Dermis microvascular lymphatic vessel endothelial cell (primary cell): ENCODE measurements around the gene DYNLT3. TPM values are rescaled to one million over a fixed set of nuclear protein-coding genes. Genes with fewer than 3 reads are reported as not detected.

ENCODE experiments used
- DNase-seq, 2 donors: peaks; one replicate each; pipeline versions ENCODE4 v3.0.0 to v3.0.0-alpha.2; 2010; ENCODE audit warnings: low read depth in 2 of 2
- total RNA-seq: library from RNA; depleted of rRNA; stranded (reverse); fragments of >200 nt; gene quantifications from 2 replicates; pipeline ENCODE4 v1.2.1, GENCODE V29; 2014

Gene DYNLT3, protein sequence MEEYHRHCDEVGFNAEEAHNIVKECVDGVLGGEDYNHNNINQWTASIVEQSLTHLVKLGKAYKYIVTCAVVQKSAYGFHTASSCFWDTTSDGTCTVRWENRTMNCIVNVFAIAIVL
- 24.4 and 25.2 TPM in 2 replicates for total RNA-seq

DNA sequence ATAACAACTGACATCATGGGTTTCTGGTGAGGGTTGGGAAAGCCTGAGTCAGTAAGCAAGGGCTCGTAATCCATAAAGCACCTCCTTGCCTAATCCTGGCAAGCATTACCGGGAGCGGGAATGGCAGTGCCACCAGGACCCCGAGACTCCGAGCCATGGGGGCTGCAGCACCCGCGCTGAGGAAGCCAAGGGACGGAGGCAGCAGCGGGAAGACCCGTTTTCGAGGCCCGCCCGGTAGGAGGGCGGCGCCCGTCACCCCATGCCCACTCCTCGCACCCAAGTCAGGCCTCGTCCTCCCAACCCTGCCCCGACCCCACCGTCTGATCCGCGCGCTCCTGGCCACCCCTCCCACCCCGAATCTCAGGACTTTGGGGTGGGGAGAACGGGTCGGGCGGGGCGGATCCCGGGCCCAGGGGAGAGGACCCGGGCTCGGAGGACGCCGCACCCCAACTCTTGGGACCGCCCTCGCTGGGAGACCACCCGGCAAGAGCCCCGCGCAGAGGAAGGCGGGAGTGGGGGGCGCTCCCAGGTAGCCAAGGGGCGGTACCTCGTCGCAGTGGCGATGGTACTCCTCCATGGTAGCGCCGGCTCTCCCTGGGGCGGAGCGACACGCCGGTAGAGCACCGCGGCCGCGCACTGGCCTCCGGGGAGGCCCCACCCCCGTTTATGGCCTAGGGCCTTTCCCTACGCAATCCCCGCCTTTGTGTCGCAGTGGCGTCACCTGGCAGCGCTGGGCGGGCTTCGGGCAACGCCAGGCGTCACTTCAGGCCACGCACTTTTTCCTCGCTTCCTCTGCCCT, at the start of gene DYNLT3:
DYNLT3 (minus strand) TSS at position 638 of the 799 bp plus-strand sequence; CDS start at position 577, 61 bp downstream.
- peak; percentile 62 to 77 for DNase-seq

DNA sequence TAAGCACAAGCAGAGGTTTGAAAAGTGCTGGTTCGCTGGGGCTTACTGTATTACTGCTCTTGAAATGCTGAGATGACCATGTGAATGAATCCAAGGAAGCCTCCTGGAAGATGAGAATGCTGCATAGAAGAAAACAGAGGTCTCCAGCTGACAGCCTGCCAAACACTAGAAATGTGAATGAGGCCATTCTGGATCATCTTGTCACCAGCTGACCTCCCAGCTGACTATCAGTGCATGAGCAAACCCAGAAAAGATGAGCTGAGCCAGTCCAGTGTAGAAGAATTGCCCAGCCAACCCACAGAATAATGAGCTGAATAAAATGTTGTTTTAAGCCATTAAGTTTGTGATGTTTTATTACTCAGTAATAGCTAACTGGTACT, 49.1 kb upstream of the DYNLT3 start:
- DNase-seq: no peak

DNA sequence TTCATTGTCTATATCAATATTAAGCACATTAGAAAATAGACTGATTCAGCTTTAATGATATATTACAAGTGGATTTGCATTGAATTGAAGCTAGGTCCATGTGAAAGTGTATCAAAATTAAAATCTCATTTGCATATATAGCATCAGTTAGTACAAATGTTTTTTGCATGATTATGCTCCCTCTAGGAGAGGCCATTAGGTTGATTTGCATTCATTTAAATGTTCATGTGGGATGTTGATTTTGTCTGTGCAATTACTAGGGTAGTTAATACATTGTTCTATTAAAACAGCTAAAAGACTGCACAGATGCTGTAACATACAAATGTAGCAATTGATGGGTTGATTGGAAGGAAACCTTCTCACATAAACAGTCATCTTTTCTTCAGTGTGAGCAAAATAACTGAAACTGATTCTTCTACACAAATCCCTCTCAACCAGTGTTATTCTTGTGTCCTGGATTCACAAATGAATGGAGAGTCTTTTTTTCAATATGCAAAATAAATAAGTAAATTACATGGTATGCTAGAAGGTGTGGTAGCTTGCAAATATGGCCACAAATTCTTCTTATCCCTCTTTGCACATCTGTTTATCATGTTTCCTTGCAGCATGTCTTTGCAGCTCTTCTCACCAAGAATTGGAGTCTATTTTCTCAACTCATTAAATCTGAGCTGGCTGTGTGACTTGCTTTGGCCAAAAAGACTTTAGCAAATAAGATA, 48.6 kb upstream of the DYNLT3 start:
- DNase-seq: no peak

DNA sequence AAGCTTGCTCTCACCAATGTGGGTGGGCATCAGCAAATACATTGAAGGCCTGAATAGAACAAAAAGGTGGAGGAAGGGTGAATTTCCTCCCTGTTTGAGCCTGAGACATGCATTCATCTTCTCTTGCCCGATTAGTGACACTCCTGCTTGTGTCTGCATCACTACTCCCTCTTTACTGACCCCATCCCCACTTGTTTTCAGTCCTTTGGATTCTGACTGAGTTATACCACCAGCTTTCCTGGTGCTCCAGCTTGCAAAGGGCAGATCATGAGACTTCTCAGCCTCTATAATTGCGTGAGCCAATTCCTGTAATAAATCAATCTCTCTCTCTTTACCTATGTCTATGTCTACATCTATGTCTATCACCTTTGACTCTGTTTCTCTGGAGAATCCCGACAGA, 47.4 kb upstream of the DYNLT3 start:
- no peak for DNase-seq

DNA sequence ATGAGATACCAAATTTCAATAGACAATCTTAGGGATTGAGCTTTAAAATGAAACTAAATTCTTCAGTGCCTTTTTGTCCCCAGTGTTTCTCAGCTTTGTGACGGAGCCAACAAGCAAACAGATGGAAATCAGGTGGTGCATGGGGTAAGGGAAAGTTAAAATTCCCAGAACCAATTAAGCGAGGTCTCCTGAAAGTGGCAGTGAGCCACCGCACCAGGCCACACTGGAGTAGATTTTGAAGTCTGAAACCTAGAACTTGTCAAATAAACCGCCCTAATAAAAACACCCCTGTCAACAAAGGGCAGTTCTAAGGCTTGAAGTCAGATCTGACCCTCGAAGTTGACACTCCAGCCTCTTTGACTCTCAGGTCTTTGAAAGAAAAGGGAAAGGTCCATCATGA, 40.6 kb upstream of the DYNLT3 start:
- no peak for DNase-seq

DNA sequence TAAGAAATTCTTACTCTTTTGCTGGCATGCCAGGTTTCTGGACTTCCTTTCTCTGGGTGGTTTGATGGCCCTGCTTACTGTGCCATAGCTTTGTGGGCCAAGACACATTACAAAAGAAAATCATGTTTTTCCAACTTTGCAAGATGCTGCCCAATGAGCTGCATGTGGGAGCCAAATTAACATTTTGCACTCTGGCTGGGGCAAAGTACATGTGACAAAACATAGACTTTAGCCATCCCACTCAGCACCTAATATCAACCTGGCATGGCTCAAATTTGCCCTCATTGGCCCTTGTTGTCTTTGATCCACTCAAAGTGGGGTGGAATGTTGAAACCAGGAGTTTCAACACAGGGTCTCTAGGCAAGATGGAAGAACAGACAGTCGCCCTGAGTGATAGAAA, 40.0 kb upstream of the DYNLT3 start:
- no peak for DNase-seq

DNA sequence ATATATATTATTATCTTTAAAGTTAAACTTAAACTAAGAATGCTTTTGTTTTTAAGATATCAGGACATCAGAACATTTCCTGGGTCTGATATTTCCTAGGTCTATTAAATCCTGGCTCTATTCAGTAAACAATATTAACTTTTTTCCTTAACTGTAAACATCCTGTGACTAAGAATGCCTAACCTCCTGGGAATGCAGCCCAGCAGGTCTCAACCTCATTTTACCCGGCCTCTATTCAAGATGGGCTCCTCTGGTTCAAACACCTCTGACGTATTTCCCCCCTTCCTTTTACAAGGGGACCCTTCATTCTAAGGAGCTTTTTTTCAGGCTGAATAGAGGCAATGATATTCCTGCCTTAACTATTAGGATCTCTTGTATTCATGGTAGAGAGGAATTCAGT, 35.8 kb upstream of the DYNLT3 start:
- no peak for DNase-seq

DNA sequence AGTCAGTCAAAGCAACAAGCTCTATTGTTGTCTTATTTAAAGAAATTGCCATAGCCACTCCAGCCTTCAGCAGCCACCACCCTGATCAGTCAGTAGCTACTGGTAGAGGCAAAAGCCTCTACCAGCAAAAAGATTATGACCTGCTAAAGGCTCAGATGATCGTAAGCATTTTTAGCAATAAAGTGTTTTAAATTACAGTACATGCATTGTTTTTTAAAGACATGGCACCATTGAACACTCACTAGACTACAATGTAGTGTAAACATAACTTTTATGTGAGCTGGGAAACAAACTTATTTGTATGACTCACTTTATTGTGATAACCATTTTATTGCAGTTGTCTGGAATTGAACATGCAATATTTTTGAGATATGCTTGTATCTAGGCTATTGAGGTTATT, 32.3 kb upstream of the DYNLT3 start:
- DNase-seq: no peak

DNA sequence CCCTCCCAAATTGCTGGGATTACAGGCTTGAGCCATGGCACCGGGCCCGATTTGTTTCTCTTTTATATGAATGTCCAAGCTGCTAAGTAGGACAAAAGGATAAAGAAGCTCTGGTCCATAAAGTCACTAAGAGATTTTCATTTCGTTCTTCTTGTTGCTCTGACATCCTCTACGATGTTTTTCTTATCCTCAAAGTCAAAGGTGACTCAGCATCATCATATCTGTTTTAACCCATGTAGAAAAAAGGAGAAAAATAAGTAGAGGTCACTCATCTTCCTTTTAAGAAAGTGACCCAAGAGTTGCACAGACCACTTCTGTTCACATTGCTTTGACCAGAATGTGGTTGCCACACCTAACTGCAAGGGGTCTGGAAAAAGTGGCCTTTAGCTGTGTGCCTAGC, 29.3 kb upstream of the DYNLT3 start:
- no peak for DNase-seq

DNA sequence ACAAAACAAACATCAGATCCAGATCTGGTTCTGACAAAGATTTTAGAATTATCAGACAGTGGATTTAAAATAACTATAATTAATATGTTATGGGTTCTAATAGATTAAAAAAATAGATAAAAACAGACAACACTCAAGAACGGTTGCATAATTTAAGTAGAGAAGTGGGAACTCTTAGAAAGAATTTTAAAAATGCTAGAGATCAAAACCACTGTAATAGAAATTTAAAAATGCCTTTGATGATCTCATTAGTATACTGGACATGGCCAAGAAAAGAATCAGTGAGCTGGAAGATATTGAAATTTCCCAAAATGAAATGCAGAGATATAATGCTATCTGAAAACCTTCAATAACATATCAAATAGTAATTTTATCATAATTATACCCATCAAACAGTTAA, 28.3 kb upstream of the DYNLT3 start:
- DNase-seq: no peak

DNA sequence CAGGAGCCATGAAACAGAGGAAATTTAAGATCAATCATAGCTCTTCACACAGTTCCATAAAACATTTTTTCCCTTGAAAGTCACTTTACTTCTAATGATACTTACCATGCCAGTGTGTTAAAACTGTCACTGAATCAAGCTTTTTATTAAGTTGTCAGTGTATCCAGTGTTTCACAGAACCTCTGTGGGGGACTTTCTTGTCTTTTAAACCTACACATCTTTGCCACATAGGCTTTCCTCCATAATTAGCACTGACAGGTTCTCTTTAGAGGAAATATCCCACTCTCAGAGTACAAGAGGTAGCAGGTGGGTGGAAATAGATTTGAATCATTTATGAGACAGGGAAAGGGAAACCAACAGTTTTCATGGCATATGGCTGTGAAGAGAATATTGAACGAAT, 25.8 kb upstream of the DYNLT3 start:
- no peak for DNase-seq

DNA sequence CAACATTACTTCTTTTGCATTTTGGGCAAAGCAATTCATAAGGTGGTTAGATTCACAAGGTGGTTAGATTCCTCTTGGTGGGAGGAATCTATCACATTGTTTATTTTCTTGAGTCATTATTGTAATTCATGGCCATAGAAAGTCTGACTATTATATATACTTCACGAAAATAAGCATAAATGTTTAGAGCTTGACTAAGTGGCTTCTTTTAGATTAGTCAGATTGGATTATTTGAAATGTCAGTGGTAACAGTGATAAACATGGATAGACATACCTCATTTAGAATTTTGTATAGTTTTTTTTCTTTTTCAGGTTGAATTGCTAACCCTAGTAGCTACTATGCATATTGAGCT, 24.9 kb upstream of the DYNLT3 start:
- no peak for DNase-seq

DNA sequence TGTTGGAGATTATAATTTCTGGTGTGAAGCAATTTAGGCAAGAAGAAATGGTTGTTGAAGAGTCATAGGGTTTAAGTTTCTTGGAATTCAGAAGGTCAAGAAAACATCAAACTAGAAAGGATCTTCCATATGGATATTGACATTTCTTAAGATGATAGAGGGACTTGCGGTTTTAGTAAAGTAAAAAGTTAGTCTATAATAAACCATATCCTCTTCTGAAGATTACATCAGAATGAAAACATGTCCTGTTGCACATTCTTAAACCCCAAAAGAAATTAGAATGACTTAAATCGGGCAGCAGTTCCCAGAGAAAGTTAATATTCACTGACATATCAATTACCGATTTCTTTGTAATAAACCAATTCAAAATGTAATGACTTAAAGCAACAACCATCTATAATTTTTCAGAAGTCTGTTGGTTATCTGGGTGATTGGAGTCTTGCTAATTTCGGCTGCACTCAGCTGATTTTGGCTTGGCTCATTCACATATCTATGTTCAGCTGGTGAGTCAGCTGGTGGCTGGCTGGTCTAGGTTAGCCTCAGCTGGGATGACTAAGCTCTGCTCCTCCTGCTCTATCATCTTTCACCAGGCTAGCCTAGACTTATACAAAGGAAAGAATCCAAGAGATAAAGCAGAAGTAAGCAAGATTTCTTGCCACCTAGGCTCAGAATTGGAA, 24.4 kb upstream of the DYNLT3 start:
- DNase-seq: peak in 1 of 2 donors; percentile 6

DNA sequence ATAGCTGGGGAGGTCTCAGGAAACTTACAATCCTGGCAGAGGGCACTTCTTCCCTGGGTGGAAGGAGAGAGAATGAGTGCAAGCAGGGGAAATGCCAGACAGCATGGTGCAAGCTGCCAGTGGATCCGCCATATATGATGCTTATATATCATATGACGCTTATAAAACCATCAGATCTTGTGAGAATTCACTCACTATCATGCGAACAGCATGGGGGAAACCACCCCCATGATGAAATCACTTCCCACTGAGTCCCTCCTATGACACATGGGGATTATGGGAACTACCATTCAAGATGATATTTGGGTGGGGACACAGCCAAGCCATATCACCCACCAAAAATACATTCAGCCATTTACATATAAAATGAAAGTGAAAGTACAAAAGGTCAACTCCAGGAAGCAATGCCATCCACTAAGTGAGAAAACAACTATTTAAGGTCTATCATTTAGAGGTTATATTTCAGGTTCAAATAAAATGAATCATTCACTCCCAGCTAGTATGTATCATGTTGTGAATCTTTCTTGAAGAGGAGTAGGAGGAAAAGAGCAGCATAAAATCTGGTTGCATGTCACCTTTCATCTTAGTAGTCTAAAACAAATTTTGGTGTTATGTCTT, 20.3 kb upstream of the DYNLT3 start:
- no peak for DNase-seq

DNA sequence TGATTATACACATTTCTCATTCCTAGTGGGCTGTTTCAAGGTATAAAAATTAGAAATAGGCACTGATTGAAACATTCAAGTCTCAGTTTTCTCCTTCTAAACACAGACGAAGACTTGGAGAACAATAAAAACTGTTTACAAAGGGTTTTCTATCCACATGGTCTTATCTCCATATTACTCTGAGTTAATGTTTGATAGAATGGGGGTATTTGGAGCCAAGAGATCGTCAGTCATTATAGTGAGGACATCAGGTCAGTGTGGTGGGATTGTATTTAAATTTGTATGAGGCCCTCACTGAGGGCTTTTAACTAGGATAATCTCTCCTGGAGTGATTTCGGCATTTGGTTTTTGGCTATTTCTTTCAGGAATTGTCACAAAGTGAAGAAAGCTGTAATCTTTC, 16.4 kb upstream of the DYNLT3 start:
- no peak for DNase-seq

DNA sequence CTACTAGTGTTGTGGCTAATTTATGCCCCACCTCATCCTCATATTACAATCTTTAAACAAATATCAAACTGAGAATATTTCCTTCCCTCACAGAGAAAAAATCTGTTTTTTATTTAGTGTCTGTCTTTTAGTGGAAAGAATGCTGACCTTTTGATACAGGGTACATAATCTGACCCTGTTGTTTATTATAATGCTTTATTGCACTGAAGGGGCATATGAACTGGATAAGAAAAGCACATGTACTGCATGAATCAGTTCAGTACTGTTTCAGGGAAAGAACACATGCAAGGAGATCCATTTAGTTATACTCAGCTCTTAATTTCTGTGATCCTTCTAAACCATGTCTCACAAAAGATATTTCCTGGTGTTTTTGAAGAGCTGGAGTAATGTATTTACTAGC, 15.5 kb upstream of the DYNLT3 start:
- no peak for DNase-seq

DNA sequence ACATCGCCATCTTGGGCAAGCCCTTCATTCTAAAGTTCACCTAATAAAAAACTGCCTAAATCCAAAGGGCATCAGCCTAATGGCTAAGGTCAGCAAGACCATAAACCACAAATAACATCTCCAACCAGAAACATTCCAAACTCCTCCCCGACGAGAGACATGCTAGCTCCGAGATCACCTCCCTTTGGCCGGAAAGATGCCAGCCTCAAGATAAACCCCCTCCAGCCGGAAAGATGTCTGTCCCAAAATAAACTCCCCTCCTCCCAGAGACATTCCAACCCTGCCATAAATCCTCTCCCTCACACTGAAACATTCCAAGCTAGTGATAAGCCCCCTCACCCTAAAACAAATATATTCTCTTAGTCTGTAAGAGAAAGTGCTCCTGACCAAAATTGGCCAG, 13.3 kb upstream of the DYNLT3 start:
- DNase-seq: no peak

DNA sequence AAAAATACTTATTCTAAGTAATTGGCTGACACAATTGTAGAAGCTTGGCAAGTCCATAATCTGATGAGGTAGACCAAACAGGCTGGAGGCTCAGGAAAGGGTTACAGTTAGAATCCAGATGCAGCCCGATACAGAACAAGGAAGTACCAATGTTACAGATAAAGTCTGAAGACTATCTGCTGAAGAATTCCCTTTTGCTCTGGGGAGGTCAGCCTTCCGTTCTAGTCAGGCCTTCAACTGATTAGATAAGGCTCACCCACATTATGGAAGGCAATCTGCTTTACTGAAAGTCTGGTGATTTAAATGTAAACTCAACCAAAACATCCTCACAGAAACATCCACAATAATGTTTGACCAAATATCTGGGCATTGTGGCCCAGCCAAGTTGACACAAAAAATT, 7.4 kb upstream of the DYNLT3 start:
- no peak for DNase-seq

DNA sequence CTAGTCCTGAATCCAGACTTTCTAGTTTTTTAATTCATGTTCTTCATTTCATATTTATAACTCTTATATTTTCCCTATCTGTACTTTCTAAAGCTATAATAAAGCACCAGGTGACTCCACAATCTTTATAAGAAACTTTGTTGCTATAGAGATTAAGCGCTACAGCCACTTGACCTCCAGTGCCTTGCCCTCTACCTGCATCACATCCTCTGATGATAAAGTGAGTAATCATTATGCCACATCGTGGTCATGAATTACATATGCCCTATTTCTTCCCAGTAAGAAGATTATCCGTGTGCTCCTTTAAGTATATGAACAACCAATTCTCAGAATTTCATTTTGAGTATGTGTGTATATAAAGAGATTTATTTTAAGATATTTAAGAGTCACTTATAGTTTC, 6.8 kb upstream of the DYNLT3 start:
- DNase-seq: no peak

DNA sequence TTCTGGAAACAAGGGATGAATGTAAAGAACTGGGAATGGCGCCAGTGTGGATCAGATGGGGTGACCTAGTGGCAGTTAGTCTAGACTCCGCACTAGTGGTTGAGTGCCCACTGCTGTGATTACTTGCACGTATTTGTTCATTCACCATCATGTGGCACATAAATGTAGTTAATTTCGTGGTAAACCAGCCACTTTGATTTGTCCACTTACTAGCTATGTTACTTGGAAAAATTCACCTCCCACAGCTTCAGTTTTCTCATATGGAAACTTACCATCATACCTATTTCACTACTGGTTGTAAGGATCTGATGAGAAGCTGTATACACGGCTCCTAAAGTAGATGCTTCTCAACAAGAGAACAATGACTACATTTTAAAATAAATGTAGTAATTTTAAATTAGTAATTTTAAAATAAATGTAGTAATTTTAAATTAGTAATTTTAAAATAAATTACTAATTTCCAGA, 394 bp upstream of the DYNLT3 start:
- DNase-seq: no peak

DNA sequence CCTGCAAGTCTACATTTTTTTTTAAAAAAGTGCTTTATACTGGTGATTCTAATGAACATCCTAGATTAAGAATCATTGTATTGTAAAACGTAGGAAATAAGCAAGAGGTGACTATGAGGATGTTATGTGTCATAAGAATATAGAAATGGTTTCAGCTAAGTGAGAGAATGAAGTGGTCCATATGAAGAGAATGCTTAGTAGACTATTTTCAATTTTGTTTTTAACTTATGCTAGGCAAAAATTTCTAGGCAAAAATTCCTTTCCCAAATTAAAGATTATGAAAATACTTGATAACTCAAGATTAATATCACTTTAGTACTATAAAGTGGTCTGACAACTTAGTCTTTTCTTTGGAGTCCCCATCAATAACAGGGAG, 825 bp downstream of the DYNLT3 start:
- DNase-seq: no peak

DNA sequence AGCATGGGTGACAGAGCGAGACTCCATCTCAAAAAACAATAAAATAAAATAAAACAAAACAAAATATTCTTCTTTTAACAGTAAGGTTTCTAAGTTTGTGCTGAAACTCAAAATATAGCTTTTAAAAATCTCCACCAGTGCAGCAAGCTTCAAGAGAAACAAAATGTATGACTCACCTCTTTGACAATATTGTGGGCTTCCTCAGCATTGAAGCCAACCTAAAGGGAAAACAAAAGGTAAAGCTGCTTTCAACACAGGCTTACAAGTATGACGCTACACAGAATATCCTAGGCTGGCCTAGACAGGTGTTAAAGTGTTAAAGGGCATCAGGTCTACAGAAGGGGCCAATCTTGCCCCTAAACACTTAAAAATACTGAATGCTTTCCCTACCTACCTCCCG, 1.2 kb downstream of the DYNLT3 start:
- DNase-seq: peak in 1 of 2 donors; percentile 21
